Measurements from ENCODE around the gene NEK7.
"Not testable (repeated sequence)": the region's sequence is repeated elsewhere in the genome, so short reads cannot be mapped to it uniquely, and the experiment has no call there.

The NEK7 gene

DNA sequence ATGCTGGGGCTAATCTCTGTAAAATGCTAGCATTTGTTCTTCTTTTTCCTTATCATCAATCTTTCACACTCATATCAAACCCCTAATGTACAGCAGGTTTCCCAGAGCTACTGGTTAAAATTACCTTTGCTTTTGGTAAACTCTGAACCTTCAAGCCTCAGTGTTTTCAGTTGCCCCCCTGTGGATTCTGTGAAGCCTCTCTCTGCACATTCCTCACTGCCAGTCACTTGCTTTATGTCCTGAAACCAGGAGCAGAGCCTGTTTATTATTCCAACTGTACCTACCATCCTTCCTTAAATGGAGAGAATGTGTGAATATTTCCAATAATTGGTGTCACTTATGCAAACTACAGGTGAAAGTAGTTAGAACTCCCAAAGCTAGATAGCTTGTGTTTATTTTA, 134.2 kb downstream of the NEK7 start:
- DNase-seq (ENCODE audit: low read depth): no peak

DNA sequence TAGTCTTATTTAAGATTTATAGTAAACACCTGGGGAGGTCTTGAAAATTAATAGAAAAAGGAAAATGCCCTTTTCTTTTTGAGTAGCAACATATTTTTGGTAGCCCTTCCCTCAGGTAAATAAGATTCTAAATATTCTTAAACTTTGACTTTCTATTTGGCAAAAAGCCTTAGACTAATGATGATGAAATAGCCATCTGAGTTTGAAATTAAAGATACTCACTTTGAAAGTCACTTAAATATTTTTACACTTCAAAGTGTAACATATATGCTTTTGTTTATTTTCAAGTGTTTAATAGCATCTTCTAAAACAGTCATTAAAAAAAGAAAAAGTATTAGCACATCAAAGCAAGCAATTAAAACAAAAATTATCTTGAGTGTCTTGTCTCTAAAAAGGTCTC, 135.1 kb downstream of the NEK7 start:
- DNase-seq (ENCODE audit: low read depth): no peak

DNA sequence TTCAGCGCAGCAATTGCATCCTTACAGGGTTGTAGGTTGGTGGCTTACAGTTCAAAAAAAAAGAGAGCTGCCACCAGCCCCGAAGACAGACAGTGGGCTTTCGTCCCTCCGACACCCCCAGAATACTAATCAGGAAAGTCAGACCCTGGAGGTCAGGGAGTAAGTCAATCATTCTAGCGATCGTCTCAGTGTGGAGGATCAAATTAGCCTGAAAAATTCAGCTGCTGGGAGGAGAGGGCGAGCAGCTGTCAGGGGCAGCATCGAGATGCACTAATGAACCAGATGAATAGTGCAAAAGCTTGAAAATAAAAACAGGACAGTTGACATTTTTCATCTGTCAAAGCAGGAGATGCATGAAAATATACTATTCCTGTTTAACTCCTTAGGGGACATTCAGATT, 138.4 kb downstream of the NEK7 start:
- DNase-seq (ENCODE audit: low read depth): no peak

DNA sequence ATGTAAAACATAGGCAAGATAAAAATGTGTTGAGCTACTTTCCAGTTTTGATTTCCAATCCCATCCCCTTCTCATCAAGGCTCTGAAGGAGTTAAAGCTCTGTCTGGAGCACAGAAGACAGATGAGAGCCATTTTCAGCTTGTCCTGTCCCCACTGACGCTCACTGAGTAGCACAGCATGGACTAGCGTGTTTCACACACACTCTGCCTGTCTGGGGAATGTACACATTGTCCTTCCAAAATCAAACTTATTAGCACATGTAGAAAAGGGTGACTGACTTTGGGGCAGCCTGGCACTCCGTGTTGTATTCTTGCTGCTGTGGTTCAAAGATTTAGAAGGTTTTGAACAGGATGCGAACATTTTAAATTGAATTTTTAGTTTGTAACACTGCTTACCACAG, 139.2 kb downstream of the NEK7 start:
- no peak for DNase-seq (ENCODE audit: low read depth)

DNA sequence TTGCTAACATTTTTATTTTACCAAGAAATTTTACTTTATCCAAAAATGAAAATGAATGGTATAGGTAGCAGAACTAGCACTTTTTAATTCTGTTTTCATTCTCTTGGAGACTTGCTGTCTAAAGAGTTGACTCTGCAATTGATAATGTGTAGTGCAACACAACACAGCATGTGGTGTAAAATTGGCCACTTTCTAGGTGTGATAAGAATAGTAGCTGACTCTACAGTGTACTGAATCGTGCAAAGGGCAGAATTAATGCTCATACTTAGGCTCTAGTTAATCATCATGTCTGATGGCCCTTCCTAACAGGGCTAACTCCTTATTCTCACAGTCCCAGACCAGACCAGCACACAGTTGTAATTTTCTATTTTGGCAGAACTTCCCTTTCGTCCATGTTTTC, 140.5 kb downstream of the NEK7 start:
- DNase-seq (ENCODE audit: low read depth): no peak

DNA sequence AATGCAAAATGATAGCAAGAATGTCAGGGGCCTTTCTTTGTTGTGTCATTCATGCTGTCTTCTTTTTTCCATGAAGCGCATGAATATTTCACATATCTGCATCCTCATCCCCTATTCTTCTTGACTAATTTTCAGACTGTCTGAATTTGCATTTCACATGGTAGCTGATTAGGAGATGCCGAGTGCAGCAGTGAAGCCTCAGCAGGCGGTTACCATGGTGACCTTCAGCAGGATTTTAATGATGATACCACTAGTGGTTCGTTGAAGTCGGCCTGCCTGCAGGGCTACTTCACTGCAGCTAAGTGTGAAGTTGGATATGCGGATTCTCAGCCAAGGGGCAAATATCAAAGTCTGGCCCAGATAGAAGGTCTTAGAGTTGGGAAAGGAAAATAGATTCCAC, 141.8 kb downstream of the NEK7 start:
- no peak for DNase-seq (ENCODE audit: low read depth)

DNA sequence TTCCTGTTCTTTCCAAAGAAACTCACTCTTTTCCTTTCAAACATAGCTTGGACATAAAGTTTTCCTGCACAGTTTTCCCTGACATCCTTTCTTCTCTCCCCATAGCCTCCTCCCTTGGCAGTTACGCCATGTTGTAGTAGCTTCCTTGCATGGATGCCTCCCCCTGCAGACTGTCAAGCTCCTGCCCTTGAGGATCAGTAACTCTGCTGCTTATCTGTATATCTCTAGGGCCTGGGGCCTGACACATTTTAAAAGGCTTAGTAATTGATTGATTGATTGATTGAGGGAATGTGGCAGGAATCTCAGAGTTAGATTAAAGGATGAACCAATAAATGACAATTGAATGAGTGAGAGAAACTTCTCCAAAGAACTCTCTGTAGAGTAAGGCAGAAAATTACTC, 143.7 kb downstream of the NEK7 start:
- no peak for DNase-seq (ENCODE audit: low read depth)

DNA sequence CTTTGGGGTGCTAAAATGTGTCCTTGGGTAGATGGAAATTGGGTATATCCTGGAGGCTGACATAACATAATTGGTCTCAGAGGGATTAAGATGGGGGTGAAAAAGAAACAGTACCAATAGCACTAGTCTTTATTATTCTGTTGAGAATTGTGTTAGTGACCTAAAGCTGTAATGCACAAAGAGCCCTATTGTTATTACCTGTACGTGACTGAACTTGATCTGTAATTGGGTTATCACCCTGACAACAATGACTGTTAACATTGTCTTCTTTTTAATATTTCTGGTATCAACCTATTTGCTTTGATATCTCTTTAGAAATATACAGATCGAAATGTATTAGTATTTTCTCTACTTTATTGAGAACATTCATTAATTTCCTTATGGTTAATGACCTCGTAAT, 147.6 kb downstream of the NEK7 start:
- DNase-seq (ENCODE audit: low read depth): no peak

DNA sequence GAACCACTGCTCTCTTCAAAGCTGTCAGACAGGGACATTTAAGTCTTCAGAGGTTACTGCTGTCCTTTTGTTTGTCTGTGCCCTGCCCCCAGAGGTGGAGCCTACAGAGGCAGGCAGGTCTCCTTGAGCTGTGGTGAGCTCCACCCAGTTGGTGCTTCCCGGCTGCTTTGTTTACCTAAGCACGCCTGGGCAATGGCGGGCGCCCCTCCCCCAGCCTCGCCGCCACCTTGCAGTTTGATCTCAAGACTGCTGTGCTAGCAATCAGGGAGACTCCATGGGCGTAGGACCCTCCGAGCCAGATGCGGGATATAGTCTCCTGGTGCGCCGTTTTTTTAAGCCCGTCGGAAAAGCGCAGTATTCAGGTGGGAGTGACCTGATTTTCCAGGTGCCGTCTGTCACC, 158.0 kb downstream of the NEK7 start:
- not testable (repeated sequence) for DNase-seq (ENCODE audit: low read depth)

DNA sequence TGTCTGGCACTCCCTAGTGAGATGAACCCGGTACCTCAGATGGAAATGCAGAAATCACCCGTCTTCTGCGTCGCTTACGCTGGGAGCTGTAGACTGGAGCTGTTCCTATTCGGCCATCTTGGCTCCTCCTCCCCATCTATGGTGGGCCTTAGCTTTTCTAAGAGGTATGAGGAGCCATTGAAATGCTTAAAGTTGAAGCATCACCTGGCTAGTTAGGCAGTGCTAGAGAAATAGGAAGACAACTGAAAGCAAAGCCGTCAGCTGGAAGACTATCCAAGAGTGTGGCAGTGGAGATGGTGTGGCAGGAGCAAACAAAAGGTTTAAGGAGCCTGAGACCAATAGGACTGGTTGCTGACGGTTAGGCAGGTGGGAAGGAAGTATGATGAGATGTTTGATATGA, 158.5 kb downstream of the NEK7 start:
- DNase-seq (ENCODE audit: low read depth): not testable (repeated sequence)

DNA sequence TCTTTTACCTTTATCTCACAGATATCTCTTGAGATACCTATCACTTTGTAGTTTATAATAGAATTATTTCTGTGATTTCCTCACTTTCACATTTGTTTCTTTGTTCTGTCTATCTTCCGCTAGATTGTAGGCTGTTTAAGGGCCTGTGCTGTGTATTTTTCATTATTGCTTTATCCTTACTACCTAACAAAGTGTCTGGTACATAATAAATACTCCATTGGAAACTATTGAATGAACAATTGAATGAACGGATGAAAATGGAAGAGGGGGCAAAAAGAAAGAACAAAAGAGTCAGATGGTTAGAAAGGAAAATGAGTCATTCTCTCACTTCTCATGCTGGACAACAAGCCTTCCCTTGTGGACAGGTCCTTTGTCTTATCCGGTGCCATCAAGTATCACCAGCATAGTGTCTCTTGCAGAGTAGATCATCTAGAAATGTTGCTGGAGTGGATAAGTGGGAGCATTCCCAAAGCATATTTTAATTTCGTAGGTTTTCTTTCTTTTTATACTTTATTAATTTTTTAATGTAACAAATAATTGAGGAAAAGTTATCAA, 159.8 kb downstream of the NEK7 start:
- no peak for DNase-seq (ENCODE audit: low read depth)

DNA sequence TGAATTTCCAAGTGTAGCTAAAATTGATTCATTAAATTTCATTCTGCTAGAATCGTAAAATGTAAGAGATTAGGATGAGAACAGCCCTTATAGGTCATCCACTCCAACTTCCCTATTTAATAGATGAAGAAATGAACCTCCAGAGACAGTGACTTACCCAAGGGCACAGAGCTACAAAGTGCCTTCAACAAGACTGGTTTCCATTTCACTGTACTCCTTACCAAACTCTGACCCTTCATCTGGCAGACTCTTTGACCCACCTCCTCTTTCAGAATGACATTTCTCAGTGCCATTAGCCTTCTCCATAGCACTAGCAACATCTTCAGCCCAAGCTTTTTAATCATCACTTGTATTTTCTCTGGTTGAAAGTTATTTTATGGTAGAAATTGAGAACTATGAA, 161.3 kb downstream of the NEK7 start:
- no peak for DNase-seq (ENCODE audit: low read depth)

DNA sequence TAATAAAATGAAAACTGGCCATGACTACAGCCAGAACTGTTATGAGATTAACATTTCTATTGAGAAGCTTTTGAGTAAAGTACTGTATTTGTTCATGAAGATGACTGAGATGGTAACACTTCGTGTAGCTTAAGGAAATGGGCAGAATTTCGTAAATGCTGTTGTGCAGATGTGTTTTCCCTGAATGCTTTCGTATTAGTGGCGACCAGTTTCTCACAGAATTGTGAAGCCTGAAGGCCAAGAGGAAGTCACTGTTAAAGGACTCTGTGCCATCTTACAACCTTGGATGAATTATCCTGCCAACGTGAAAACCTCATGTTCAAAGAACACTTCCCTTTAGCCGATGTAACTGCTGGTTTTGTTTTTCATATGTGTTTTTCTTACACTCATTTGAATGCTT, 164.0 kb downstream of the NEK7 start:
- no peak for DNase-seq (ENCODE audit: low read depth)

DNA sequence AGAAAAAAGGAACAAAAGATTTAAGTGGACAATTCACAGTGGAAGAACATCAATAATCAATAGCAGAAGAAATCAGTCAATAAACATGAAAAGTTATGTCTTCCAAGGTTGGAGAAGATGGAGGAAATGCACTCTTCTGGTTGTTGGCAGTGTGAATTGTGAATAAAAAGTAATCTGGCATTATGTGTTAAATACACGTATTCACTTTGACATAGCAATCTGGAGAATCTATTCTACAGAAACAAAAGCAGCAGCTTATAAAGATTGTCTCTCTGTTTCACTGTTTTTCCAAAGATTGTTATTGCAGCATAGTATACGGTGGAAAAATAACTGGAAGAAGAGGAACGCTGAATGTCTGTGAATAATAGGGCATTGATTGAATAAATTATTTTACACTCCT, 169.4 kb downstream of the NEK7 start:
- no peak for DNase-seq (ENCODE audit: low read depth)

DNA sequence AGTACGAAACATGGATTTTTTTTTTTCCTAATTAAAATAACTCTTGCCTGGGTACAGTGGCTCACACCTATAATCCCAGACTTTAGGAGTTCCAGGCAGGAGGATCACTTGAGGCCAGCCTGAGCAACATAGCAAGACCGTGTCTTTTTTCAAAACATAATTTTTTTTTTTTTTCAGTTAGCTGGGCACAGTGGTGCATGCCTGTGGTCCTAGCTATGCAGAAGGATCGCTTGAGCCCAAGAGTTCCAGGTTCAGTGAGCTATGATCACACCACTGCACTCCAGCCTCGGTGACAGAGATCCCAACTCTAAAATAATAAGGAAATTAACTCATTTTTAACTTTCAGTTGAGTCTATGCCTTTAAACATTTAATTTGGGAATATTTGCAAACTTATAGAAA, 170.1 kb downstream of the NEK7 start:
- no peak for DNase-seq (ENCODE audit: low read depth)

DNA sequence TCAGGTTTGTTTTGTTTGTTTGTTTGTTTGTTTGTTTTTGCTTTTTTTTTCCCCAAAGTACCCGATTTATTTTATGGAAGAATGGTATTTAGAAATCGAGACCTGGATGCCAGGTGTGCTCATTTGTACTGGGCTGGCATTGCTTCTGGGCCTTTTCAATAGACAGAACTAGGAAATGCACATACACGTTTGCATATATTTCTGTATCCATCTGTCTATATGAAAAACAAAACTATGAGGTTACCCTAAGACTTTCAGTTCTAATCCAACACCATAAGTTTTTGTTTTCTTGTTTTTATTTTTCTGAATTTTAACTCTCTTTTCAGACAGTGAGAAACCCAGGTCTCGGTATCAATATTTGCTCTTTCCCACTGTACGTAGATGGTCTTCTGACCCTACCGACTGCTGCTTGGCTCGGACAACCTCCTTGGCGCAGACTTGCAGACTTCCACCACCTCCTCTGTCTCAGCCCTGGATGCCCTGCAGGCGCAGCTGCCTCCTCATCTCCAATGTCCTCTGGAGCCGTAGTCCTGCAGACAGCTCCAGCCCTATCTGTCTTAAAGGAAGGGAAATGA, 171.7 kb downstream of the NEK7 start:
- DNase-seq (ENCODE audit: low read depth): no peak

DNA sequence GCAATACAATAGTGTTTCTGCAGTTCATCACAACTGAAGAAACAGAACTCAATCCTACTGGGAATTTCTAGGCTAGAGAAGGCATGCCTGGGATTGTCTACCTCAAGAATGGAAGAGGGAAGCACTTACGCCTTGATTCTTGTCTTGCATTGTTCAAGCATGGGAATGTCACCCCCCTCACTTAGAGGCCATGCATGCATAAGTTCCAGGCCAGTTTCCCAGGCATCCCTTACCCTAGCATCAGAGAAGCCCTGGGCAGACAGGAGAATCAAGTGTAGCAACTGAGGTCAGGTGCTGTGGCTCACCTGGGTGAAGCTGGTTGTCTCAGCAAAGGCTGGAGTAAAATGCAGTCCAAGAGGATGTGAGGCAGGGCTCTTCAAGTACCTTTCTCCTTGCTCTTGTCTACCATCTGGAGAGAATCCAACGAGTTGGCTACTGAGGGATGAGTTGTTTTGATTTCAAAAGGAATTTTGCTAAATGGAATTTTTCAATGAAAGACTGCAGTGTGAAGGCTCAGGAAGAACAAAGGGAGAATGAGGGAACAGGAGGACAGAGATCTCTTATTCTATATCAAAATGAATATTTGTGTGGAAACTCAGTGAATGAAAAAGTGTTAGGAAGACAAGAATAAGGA, 174.3 kb downstream of the NEK7 start:
- no peak for DNase-seq (ENCODE audit: low read depth)

DNA sequence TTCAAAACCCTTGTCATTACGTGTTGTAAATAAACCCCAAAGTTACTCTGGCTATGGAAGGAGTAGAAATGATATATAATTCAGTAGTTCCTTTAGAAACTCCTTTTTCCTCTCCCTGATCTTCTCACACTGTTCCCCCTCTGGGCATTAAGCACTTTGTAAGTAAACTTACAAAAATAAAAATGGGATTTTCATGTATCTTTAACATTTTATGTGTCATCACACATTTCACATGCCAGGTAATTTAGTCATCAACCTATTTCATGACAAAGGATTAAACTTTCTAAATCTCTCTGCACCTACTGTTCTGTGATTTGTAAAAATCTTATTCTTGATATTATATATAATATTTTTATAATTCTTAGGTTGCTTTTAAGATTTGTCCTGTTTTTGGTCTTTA, 176.9 kb downstream of the NEK7 start:
- DNase-seq (ENCODE audit: low read depth): no peak

DNA sequence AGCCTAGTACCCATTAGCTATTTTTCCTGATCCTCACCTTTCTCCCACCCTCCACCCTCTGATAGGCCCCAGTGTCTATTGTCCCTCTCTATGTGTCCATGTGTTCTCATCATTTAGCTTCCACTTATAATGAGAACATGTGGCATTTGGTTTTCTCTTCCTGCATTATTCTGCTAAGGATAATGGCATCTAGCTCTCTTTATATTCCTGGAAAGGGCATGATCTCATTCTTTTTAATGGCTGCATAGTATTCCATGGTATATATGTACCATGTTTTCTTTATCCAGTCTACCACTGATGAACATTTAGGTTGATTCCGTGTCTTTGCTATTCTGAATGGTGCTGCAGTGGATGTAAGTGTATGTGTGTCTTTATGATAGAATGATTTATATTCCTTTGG, 178.9 kb downstream of the NEK7 start:
- DNase-seq (ENCODE audit: low read depth): no peak

DNA sequence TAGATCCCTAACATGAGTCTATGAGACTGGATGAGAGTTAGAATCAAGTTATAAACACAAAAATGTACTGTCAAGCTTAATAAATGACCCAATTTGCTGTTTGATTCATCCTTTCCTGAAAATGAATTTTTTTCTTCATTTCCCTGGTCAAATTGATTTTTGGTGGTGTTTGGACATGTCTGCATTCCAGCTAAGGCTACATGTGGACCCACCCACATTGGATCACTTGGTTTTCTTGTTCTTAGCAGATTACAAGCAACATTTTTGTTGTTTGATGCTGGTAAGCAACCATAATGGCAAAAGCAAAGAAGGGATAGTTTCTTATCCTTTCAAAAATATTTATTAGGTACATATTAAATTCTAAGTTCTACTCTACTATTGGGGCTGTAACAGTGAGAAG, 181.1 kb downstream of the NEK7 start:
- DNase-seq (ENCODE audit: low read depth): no peak

DNA sequence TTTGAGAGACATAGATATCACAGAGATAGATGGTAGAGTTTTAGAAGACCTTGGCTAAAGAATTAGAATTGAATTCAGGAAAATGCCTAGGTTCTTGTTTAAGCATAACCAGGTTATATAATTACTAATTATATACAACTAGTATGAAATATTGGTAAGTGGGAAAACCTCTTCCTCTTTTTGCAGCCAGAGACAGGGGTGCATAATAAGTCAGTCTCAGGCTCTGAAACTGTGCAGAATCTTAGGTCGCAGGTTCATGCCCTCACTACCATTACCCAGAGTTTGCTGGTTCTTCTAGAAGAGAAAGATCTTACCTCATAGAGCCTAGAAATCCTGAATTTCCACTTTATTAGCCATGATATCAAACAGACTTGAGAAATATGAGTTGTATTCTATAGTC, 183.3 kb downstream of the NEK7 start:
- DNase-seq (ENCODE audit: low read depth): no peak

DNA sequence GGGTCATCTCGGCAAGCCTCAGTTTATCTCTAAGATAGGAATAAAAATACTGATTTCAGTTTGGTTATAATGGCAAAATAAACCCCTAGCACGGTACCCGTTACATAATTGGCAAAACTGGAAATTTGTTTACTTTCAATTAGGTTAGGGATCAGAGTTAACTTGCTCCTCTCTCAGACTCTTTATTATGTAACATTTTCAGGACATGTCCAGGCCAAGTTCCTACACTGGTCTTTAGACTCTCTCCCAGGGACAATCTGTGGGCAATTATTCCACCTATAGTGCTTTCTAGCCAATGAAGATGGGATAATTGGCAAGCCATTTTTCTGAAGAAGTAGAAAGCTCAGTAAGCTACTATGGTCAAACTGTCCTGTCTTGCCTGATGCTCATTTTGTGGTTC, 189.4 kb downstream of the NEK7 start:
- no peak for DNase-seq (ENCODE audit: low read depth)

DNA sequence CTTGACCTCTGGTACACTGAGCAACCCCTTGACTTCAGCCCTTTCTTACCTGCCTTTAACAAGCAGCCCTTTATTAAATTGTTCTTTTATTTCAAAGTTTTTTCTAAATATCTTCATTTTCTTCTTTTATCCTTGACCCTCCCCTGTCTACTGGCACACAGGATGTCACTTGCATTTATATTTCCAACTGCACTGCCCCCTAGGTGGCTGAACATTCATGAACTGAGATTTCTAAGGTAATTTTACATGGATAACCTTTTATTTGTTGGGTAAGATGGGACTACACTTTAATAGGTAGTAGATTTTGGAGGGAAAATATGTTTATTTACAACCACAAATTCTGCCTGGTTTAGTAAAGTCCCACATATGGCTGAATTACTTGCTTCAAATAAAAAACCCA, 193.7 kb downstream of the NEK7 start:
- DNase-seq (ENCODE audit: low read depth): no peak

DNA sequence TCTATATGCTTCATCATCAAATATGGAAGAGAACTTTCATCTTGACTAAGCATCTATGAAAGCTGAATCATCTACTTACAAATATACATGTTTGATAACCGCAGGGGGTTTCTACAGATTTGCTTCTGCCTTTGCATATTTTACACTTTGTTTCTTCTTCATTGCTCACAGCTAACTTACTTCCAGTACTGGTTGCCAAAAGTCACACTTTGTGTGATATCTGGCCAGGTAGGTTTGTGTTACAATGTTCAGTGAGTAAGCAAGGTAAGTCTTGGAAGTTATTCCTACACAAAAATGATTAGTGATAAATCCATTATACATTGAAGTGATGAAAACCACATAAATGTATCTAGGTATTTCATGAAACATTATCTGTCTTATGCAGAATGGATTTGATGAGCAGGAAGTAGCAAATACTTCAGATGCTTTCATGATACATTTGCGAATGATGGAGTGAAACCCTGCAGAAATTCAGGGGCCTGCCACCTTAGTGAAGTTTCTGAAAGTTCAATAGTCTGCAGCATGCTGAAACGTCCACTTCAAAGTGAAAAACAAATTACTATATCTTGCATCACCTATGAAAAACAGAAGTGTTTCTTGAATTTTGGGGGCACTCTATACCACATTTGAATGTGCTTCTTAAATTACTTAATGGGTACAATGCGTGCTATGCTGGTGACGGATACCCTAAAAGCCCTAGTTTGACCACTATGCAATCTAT, 196.3 kb downstream of the NEK7 start:
- DNase-seq (ENCODE audit: low read depth): no peak
